Hippocampal formation (tissue), 2 donors: Measurements from ENCODE around the gene SLC50A1.

ENCODE experiments used
- DNase-seq, 2 donors: peaks; one replicate each; lab custom pipeline; 2025; lab: John Stamatoyannopoulos, UW

Gene SLC50A1

GRCh38 chr1:155170806-155171205, 35.2 kb downstream of the SLC50A1 start:
- DNase-seq, result no peak

GRCh38 chr1:155171836-155172731, 36.4 kb downstream of the SLC50A1 start:
- DNase-seq, result no peak

- DNase-seq, result peak; percentile 93 to 95
These were observed 37.3 kb downstream of the SLC50A1 start, which contains the start of gene KRTCAP2 for GRCh38 chr1:155172732-155173477. Gene KRTCAP2, minus strand, starts transcription at chr1:155173304. Its CDS starts 80 bp downstream, at chr1:155173224.

GRCh38 chr1:155173478-155174323, 38.0 kb downstream of the SLC50A1 start, which contains the start of gene TRIM46:
Gene TRIM46, plus strand, starts transcription at chr1:155173849. Its CDS starts 118 bp downstream, at chr1:155173967.
- peak; percentile 42 to 82 for DNase-seq

- DNase-seq, result no peak
These were observed 39.0 kb downstream of the SLC50A1 start for GRCh38 chr1:155174324-155175280.

- no peak for DNase-seq
These were observed 39.8 kb downstream of the SLC50A1 start for GRCh38 chr1:155175281-155175926.

GRCh38 chr1:155175927-155176371, 40.3 kb downstream of the SLC50A1 start:
- no peak for DNase-seq

GRCh38 chr1:155176544-155177071, 41.0 kb downstream of the SLC50A1 start:
- peak; percentile 53 to 68 for DNase-seq

GRCh38 chr1:155177192-155177917, 41.7 kb downstream of the SLC50A1 start:
- no peak for DNase-seq

GRCh38 chr1:155177918-155178281, 42.2 kb downstream of the SLC50A1 start:
- no peak for DNase-seq

GRCh38 chr1:155178441-155179111, 42.9 kb downstream of the SLC50A1 start:
- no peak for DNase-seq

GRCh38 chr1:155179112-155180031, 43.7 kb downstream of the SLC50A1 start:
- DNase-seq, result no peak

GRCh38 chr1:155181371-155182051, 45.9 kb downstream of the SLC50A1 start:
- DNase-seq, result no peak

- no peak for DNase-seq
These were observed 46.4 kb downstream of the SLC50A1 start for GRCh38 chr1:155182052-155182550.

GRCh38 chr1:155183775-155184221, 48.1 kb downstream of the SLC50A1 start:
- no peak for DNase-seq

GRCh38 chr1:155184351-155184811, 48.7 kb downstream of the SLC50A1 start:
- no peak for DNase-seq
